ENCODE measurements around the gene ACSF3.
"Not testable (repeated sequence)": the region's sequence is repeated elsewhere in the genome, so short reads cannot be mapped to it uniquely, and the experiment has no call there.

ACSF3 gene

GRCh38 chr16:89073346-89074071 lies 20.1 kb upstream of the ACSF3 start:
- DNase-seq, result no peak

GRCh38 chr16:89074072-89074674 lies 19.5 kb upstream of the ACSF3 start:
- not testable (repeated sequence) for DNase-seq

DNA sequence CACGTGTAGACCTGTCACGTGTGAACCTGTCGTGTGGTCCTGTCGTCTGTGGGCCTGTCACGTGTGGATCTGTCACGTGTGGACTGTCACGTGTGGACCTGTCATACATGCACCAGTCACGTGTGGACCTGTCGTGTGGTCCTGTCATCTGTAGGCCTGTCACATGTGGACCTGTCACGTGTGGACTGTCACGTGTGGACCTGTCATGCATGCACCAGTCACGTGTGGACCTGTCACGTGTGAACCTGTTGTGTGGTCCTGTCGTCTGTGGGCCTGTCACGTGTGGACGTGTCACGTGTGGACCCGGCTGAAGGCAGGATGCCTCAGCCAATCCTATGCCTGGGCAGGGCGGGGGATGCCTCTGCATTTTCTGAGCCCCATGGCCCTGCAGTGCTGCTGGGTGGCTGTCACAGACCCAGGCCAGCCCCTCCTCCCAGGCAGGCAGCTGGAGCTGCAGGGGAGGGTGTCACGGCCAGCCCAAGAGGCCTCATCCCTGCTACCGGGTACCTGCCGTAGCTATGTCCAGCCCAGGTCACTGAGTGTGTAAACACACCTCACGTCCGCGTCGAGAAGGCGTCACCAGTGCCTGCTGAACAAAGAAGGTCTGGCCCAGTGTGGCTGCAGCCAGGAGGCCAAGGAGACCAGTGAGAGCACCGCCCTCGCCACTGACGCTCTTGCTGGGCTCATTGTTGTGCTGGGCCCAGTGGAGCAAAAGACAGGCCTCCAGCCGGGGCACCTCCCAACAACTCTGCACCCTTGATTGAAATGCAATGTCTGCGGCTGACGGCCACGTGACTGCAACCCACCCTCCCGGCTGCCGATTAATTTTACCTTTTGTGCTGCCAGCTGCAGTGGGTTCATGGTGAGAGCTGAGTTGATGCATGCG lies 18.6 kb upstream of the ACSF3 start:
- no peak for DNase-seq

DNA sequence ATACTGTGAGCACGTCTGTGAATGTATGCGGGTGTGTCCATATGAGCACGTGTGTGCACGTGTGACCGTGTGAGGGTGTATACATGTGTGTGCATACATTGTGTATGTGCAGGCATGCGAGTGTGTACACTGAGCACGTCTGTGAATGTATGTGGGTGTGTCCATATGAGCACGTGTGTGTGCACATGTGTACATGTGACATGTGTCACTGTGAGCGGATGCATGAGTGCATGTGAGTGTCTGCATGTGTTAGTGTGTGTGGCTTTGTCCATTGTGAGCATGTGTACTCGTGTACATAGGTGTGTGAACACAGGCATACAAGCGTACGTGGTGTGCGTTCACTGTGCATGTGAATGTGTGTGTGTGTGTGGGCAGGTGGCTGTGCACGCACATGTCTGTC lies 17.5 kb upstream of the ACSF3 start:
- DNase-seq, result no peak

DNA sequence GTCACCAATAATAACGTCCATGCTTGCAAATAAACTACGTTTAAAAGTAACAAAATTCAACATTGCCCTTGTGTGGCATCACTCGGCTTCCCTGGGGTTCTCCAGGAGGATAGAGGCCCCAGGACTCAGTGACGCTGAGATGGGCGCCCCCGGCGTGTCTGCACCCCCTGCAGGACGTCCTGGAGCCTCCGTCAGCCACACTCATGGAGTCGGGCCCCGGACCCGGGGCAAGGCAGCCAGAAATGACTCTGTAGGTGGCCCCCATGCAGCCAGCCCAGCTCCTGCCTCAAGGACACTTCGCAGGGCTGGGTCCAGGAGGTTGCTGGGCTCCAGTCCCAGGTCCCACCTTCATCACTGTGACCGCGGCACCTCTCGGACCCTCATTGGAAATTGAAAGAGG lies 16.6 kb upstream of the ACSF3 start:
- no peak for DNase-seq

DNA sequence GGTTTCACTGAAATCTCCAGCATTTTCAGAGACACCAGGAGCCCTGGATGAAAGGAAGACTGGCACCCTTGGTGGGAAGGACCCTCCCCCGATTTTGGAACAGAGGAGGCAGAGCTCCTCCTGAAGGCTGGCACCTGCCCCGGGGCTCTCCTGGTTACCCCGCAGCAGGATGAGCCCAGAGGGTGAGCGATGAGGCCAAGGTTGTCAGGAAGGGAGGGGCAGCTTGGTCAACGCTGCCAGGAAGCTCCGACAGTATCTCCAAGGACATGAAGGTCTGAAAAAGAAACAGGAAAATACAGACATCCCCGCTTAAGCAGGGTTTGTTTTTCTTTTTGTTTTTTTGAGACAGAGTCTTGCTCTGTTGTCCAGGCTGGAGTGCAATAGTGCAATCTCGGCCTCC lies 15.5 kb upstream of the ACSF3 start:
- DNase-seq, result no peak

GRCh38 chr16:89079434-89079980 lies 14.1 kb upstream of the ACSF3 start:
- DNase-seq, result no peak

- DNase-seq, result no peak
Measured at GRCh38 chr16:89080196-89080853, 13.3 kb upstream of the ACSF3 start.

GRCh38 chr16:89081556-89081955 lies 12.1 kb upstream of the ACSF3 start:
- DNase-seq, result no peak

DNA sequence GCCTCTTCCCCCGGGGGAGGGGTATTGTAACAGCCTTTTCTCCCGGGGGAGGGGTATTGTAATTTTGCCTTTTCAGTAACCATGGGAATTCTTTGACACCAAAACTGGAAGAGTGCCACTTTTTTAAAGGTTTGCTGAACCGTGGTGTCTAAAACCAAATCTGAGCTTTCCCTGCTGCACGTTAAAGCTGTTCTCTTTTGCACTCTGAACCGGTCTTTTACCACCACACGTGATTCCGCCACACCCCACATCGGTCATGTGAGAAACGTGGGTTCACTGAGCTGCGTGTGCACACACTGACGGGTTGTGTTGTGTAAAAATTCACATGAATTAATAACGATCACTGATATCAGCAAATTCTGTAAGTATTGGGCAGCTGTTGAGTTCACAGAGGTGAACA lies 9.2 kb upstream of the ACSF3 start:
- DNase-seq, result no peak

GRCh38 chr16:89084814-89085612 lies 8.6 kb upstream of the ACSF3 start:
- DNase-seq, result no peak

- no peak for DNase-seq
Measured at GRCh38 chr16:89085755-89086154, 7.9 kb upstream of the ACSF3 start.

DNA sequence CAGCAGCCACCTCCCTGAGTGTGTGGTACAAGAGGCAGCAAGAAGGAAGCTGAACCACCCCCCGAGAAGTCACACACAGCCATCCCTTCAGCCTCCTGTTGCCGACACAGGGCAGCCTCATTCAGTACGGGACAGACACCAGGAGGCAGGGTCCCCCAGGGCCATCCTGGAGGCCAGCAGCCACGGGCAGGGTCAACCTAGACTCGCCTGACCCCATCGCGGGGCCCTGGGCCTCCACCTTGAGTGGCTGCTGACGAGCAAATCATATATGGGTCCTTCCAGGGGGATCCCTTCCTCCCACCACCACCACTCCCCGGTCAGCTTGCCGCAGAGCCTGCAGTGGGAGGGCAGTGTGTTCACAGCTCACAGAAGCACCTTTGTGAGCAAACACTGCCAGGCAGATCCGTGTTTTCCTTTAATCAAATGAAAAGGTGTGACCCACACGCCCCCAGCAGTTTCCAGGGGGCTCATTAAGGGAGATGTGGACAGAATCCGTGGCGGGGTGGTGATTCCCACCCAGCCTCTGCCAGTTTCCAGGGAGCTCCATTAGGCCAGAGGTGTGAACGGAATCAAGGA lies 5.6 kb upstream of the ACSF3 start:
- DNase-seq, result no peak

DNA sequence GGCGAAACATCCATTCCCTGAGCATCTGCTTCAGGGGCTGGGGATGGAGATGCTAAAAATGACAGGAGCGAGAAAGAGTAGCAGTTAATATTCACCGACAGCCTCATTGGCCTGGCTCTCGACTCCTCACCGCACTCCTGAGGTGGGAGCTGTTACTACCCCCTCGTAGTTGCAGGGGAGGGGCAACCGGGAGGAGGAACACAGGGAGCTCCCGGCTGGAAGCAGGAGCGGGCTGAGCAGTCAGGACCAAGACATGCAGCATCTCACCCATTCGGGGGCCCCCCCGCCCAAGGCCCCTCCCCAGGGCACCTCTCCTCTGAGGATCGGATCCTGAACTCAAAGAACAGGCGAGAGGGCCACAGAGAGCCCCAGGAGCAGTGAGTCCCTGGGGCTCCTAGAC lies 4.5 kb upstream of the ACSF3 start:
- no peak for DNase-seq

DNA sequence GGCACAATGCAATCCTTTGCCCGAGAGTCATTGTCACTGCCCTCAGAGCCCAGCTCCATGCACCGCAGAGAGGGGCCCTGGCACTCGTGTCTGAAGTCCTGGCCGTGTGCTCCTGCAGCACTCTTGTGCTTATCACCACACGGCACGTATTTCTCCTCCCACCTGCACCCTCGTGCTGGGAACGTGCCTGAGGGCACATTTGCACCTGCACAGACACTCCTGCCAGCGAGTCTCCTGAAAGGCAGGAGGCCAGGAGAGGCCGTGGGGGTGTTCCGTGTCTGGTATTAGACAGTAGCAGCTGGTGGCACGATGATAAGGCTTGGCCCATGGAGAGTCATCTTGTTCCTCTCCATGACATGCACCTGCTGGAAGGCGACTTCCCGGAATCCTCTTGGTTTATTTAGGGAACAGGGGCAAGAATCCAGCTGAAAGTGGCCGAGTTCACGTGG lies 3.4 kb upstream of the ACSF3 start:
- DNase-seq, result no peak

DNA sequence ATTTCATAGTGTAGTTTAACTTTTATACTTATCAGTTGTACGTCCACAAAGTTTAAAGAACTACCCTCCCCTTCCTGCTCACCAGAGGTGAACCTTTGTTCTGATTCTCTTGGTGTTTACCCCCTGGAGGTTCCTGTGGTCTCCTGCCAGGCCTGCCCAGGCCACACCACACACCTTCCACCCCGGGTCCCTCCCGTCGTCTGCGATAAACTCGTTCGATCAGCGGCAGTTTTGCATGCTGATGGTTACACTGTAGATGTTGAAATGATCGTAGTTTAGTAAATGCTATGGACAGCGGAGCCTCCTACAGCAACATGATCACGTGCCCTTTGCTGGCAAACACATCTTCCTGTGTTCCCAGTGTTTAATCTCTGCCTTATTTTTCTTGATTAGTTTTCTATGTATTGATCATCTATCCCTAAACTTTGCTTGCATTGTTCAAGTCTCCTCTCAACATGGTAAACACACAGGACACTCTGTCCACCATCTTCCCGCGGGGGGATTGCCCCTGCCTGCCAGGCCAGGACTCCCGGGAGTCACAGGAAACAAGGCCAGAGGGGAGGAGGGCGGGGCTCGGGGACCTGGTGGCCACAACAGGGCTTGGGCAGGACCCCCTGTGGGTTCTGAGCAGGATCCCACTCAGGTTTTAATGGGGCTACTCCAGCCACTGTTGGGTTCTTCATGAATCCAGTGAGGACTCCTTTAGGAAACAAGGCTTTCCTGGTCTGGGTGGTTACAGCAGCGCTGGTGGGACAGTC lies 2.8 kb upstream of the ACSF3 start:
- DNase-seq, result no peak

DNA sequence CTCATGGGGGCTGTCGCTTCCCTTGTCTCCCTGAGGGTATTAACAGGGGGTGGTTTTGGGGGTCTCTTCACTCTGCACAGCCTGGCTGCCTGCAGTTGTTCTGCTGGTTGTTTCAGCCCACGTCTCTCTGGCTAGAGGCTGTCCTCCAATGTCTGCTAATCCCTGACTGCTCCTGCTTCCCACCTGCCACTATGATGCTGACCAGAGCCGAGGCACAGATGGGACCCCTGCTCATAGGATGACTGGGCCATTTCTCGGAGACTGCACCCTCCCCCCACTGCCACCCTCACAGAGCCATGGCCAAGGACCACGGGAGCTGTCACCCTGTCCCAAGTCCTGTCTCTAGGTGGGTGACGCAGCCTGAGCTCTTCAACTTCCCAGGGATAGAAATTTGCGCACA lies 1.6 kb upstream of the ACSF3 start:
- no peak for DNase-seq

DNA sequence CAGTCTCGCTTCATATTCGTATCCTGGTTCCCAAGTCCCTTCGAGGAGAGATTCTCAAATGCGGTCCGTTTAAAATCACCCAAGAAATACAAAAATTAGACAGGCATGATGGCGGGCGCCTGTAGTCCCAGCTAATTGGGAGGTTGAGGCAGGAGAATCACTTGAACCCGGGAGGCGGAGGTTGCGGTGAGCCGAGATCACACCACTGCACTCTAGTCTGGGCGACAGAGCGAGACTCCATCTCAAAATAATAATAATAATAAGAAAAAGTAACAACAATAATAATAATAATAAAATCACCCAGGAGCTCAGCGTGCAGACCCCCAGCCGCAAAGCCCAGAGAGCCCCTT lies 425 bp upstream of the ACSF3 start:
- not testable (repeated sequence) for DNase-seq

GRCh38 chr16:89094252-89094879 lies 714 bp downstream of the ACSF3 start:
- no peak for DNase-seq

DNA sequence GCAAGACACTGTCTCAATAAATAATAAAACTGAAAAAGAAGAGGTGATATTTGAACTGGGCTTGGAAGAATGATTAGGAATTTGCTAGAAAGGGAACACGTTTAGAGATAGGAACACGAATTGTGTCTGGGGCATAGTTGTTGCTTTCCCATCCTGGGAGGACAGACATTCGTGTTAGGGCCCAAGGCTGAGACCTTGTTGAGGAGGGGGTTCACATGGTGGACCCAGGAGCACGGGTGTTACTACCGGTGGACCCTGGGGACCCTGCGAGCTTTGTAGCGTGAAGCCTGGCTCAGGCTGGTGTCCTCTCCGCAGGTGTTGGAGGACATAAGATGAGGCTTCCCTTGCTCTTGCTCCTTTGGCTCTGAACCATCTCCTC lies 1.2 kb downstream of the ACSF3 start:
- DNase-seq, result no peak
